Subcutaneous adipose tissue (tissue), 4 donors: ENCODE data around the gene BCL2L11. TPM values are rescaled to one million over a fixed set of nuclear protein-coding genes. Genes with fewer than 3 reads are reported as not detected.

Experiments used
- CTCF ChIP-seq: fragments of 450-650 bp; IDR thresholded peaks from one replicate; pipeline ENCODE4 v1.5.1; 2016; ENCODE audit warnings: low read depth, mild to moderate bottlenecking, control low read depth, antibody characterized with exemption, moderate library complexity
- total RNA-seq, 4 donors: library from RNA; depleted of rRNA; stranded (reverse); fragments of >200 nt; gene quantifications; one replicate each; pipeline ENCODE4 v1.1.0, GENCODE V29; 2016

BCL2L11 gene
- total RNA-seq, 4 donors from 2014 or later: 17.8 to 48.1 (median 35.5) TPM

GRCh38 chr2:111118981-111119821 lies 1.5 kb upstream of the BCL2L11 start:
- TF ChIP-seq CTCF: no peak

- TF ChIP-seq CTCF: no peak
These were observed 877 bp upstream of the BCL2L11 start for GRCh38 chr2:111119822-111120252.

GRCh38 chr2:111121028-111121827 lies 514 bp downstream of the BCL2L11 start:
- no peak for TF ChIP-seq CTCF

- TF ChIP-seq CTCF: no peak
These were observed 1.3 kb downstream of the BCL2L11 start for GRCh38 chr2:111121828-111122630.

- TF ChIP-seq CTCF: no peak
These were observed 2.1 kb downstream of the BCL2L11 start for GRCh38 chr2:111122631-111123421.

- TF ChIP-seq CTCF: no peak
These were observed 3.0 kb downstream of the BCL2L11 start for GRCh38 chr2:111123751-111124150.
